Stimulated activated CD4-positive, alpha-beta T cell treated with anti-CD3 and anti-CD28 coated beads, Interleukin-2, amount 100 ng/mL, for 48 hours (primary cell): ENCODE results near the gene ZBTB16.

Experiments used
- DNase-seq, 2 donors: peaks; one replicate each; pipeline ENCODE4 v3.0.0-alpha.2; 2020

ZBTB16 gene

DNA sequence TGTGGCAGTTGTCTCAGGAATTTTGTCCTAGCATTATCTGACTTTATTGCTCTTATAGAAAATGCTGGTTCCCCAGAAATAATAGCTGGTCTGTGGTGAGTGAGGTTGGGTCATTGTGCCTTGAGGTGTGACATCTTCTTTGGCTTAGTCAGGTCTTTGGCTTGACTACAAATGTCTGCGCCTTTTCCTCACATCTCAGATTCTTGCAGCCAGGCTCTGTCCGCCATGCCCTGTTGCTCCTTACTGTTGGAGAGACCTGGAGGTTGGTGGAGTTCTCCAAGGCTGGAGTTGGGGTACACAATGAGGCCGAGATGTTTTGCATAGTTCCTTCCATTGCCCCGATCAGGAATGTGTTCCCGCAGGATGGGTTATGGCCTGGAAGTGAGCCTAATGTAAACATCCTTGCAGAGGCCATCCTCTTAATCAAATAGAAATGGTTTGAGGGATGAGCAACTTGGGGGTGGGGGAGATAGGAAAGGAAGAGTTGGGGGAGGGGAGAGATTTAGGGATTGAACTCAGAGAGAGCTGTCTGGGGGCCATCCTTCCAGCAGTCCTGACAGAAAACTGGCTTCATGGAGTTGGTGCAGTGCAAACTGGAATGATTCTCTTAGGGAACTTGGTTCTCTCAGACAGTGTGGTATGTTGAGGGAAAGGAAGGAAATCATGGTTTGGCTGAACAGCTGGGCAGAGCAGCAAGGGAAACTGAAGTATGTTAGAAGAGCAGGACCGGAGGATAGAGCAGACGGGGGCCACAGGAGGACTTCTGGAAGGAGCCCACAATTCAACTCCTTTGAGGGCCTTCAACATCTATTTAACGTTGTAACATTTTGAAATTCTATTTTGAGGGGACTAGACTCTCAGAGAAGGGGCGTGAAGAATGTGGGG lies 49.9 kb downstream of the ZBTB16 start:
- no peak for DNase-seq

GRCh38 chr11:114110123-114110522 lies 50.6 kb downstream of the ZBTB16 start:
- DNase-seq: no peak

GRCh38 chr11:114110952-114111947 lies 51.7 kb downstream of the ZBTB16 start:
- DNase-seq: no peak

- DNase-seq: no peak
Observed at GRCh38 chr11:114115451-114115928, 56.0 kb downstream of the ZBTB16 start.

DNA sequence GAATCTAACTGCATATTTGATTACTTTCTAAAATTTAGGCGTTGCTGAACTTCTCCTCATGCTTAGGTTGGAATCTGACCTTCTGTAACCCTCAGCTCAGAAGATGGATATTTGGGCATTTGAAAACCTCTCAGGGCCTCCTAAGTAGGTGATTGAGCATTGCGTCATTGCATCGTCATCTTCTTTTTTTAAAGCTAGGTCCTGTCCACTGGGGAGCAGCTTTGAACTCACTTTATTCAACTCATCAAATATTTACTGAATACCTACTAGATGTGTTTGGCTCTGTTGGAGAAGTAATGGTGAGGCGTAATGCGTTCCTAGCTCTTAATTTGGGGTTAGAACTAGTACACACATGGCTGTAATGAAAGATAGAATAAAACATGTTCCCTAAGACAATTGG lies 56.8 kb downstream of the ZBTB16 start:
- no peak for DNase-seq

DNA sequence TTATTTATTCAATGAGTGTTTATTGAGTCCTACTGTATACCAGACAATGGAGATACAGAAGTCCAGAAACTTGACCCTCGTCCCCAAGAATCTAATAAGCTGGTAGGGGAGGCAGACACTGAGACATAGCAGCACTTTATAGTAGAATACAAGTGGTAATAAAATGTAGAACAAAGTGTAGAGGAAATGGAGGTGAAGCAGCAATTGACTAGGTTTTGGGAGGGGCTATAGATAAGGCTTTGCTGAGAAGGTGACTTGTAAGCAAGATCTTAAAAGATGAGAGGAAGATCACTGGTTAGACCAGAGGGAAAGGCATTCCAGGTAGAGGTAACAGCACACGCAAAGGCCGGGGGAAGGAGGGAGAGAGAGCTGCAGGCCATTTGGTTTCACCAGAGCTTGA lies 57.3 kb downstream of the ZBTB16 start:
- no peak for DNase-seq

GRCh38 chr11:114120606-114121005 lies 61.1 kb downstream of the ZBTB16 start:
- no peak for DNase-seq

DNA sequence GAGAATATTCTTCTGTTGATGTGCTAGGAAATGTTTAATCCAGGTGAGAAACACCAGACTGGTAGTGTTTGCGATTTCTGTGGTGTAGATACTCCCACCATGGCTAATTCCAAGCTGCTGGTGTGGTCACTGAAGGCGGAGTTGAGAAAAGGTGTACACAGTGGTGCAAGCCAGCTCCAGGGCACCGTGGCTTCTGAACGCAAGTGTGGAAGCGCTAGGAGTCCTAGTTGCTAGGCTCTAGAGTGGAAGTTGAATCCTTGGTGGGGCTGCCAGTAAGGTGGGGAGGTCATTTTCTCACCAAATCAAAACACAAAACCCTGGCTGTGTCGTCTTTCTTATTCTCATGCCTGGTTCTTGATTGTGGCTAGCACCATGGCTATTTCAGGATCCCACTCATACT lies 61.6 kb downstream of the ZBTB16 start:
- no peak for DNase-seq

- no peak for DNase-seq
Observed at GRCh38 chr11:114121804-114122504, 62.4 kb downstream of the ZBTB16 start.

DNA sequence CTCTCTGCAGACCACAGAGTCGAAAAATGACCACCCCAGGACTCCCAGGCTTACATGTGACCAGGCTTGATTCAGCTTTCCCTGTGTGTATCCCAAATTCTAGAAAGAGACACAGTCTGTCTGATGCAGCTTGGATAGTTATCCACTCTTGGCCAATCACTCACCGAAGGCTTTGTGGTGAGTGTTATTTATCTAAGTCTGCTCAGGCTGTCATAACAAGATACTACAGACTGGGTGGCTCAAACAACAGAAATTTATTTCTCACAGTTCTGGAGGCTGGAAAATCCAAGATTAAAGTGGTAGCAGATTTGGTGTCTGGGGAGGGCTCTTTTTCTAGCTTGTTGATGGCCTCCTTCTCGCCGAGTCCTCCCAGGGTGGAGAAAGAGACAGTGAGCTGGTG lies 63.2 kb downstream of the ZBTB16 start:
- DNase-seq: no peak

- no peak for DNase-seq
Observed at GRCh38 chr11:114123692-114124330, 64.3 kb downstream of the ZBTB16 start.

- DNase-seq: no peak
Observed at GRCh38 chr11:114124601-114125144, 65.2 kb downstream of the ZBTB16 start.

DNA sequence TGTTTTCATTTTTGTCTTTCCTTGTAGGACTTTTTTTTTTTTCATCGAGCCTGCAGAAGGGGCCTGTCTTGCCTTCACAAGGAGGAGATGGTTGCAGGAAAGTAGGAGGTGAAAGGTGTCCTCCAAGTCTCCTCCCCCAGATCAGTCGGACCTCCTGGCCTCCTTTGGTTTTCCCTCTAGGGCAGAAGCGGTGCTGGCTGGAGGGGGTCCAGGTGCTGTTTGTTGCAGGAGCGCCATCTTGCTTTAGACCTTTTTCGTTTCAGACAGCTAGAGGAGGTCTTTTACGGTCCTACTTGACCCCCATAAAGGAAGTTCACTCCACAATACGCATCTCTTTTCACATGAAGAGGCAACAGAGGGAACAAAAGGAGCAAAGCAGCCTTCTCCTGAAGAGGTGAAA lies 66.0 kb downstream of the ZBTB16 start:
- DNase-seq: no peak

DNA sequence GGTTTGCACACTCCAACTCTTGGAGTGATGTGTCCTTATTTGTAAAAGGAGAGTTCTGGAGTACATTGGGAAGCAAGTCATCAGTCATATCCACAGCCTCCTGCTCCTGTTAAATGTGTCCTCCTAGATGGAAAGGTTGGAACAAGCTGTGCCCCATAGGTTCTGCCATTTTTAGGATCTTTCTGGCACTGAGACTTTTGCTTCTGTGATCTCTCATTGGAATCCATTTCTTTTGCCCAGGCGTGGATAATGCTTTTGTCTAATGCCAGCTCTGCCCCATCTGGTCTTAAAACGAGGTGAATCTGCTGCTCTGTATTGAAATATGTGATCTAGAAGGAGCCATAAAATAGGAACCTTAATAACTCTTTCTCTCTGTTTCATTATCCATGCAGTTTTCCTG lies 66.4 kb downstream of the ZBTB16 start:
- DNase-seq: no peak

- no peak for DNase-seq
Observed at GRCh38 chr11:114128399-114128798, 68.9 kb downstream of the ZBTB16 start.

- no peak for DNase-seq
Observed at GRCh38 chr11:114129142-114129541, 69.6 kb downstream of the ZBTB16 start.

GRCh38 chr11:114129699-114130098 lies 70.2 kb downstream of the ZBTB16 start:
- no peak for DNase-seq

DNA sequence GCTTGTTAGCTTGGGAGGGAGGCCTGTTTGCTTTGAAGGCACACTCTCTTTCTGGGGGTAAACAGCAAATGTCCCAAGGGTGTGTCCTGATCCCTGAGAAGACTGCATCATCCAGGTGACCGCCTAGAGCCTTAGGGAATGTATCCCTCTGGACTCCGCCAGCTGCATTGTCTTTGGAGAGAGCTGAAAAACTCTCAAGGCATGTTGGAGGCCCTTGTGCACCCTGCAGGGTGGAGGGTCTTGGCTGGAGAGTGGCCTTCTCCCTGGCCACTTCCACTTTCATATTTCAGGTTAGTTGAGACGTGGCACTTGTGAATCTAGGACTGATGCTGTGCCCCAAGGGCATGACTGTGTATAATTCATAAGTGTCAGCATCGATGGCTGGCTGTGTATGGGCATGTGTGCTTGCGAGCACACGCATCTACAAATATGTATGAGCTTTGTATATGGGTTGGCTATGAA lies 70.6 kb downstream of the ZBTB16 start:
- no peak for DNase-seq

- no peak for DNase-seq
Observed at GRCh38 chr11:114130629-114131277, 71.2 kb downstream of the ZBTB16 start.

GRCh38 chr11:114131461-114131864 lies 72.0 kb downstream of the ZBTB16 start:
- no peak for DNase-seq

DNA sequence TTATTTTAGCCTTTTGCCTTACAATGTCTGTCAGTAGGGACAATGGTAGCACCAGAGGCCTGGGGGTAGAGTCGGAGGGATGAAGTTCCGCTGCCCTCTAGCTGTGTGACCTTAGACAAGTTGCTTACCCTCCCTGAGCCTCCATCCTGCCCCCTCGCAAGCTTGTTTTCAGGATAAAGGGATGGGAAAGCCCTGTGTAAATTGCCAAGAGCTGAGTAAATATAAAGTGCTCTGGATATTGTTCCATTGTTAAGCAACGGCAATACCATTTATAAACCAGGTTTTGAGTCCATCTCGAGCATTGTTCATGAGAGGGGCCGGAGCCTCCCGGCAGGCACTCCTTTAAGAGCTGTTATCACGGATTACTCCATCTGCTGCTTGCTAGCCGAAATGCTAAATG lies 72.9 kb downstream of the ZBTB16 start:
- no peak for DNase-seq
